Ascending aorta (tissue), 2 donors: ENCODE data around the gene UBE2E2. TPM values are rescaled to one million over a fixed set of nuclear protein-coding genes. Genes with fewer than 3 reads are reported as not detected.

Experiments used
- DNase-seq, 2 donors: peaks; one replicate each; pipeline ENCODE4 v3.0.0-alpha.2; 2019; ENCODE audit warnings: low spot score in 2 of 2
- H3K27ac ChIP-seq, 2 donors: fragments of 200-600 bp; sonication (generic); one replicate each; pipeline ENCODE4 v1.5.1; 2016 to 2017; ENCODE audit warnings: mild to moderate bottlenecking in 1 of 2
- H3K27me3 ChIP-seq: fragments of 200-600 bp; sonication (generic); one replicate; pipeline ENCODE4 v1.5.1; 2017
- H3K36me3 ChIP-seq, 2 donors: fragments of 200-600 bp; sonication (generic); one replicate each; pipeline ENCODE4 v1.5.1; 2016
- H3K4me1 ChIP-seq, 2 donors: fragments of 200-600 bp; sonication (generic); one replicate each; pipeline ENCODE4 v1.5.1; 2016 to 2017; ENCODE audit warnings: mild to moderate bottlenecking in 1 of 2
- H3K4me3 ChIP-seq, 2 donors: fragments of 200-600 bp; sonication (generic); one replicate each; pipeline ENCODE4 v1.5.1; 2016 to 2017; ENCODE audit warnings: mild to moderate bottlenecking in 1 of 2
- H3K9me3 ChIP-seq, 2 donors: fragments of 200-600 bp; sonication (generic); one replicate each; pipeline ENCODE4 v1.5.1; 2016
- CTCF ChIP-seq, 3 experiments: fragments of 200-600 bp in 2 of 3; fragments of 450-650 bp in 1 of 3; sonication (generic) in 2 of 3; IDR thresholded peaks; one replicate each; pipeline ENCODE4 v1.5.1; 2016 to 2019; ENCODE audit warnings: antibody characterized with exemption in 3 of 3, mild to moderate bottlenecking in 1 of 3, moderate library complexity in 1 of 3
- intact Hi-C: fragments of 100-400 bp; cut with DNase I; formaldehyde crosslinking; loops from one replicate; pipeline ENCODE4 v1.15.1; 2023
- total RNA-seq: library from RNA; depleted of rRNA; stranded (reverse); fragments of >200 nt; gene quantifications from one replicate; pipeline ENCODE4 v1.1.0, GENCODE V29; 2016

The UBE2E2 gene
- total RNA-seq, 1 donor from 2014 or later: 5.3 TPM

GRCh38 chr3:23587513-23587912 lies 384.4 kb downstream of the UBE2E2 start:
- no peak for TF ChIP-seq CTCF (IDR thresholded peaks at IDR 0.05)
- DNase-seq: no peak
- H3K27ac ChIP-seq: no peak overlapping the region
- H3K9me3 ChIP-seq: no peaks in the 10 kb centered on the region
- H3K27me3 ChIP-seq: no peaks in the 10 kb centered on the region
- no peaks in the 10 kb centered on the region for H3K36me3 ChIP-seq
- no peak overlapping the region for H3K4me3 ChIP-seq
- intact Hi-C loops: no loop called here
- H3K4me1 ChIP-seq: no peaks in the 10 kb centered on the region

GRCh38 chr3:23588547-23588946 lies 385.4 kb downstream of the UBE2E2 start:
- Histone ChIP-seq H3K27ac (no peak overlapping the region), H3K36me3 (no peaks in the 10 kb centered on the region), H3K9me3 (no peaks in the 10 kb centered on the region), H3K4me1 (no peaks in the 10 kb centered on the region), H3K4me3 (no peak overlapping the region), H3K27me3 (no peaks in the 10 kb centered on the region)
- intact Hi-C loops: no loop called here
- no peak for TF ChIP-seq CTCF (IDR thresholded peaks at IDR 0.05)
- no peak for DNase-seq

- no peak for TF ChIP-seq CTCF (IDR thresholded peaks at IDR 0.05)
- DNase-seq: no peak
- Histone ChIP-seq H3K9me3 (no peaks in the 10 kb centered on the region), H3K36me3 (no peaks in the 10 kb centered on the region), H3K4me3 (no peak overlapping the region), H3K4me1 (no peaks in the 10 kb centered on the region), H3K27ac (no peak overlapping the region), H3K27me3 (no peaks in the 10 kb centered on the region)
- intact Hi-C loops: no loop called here
These were observed 386.5 kb downstream of the UBE2E2 start for GRCh38 chr3:23589602-23590001.

GRCh38 chr3:23590424-23591273 lies 387.5 kb downstream of the UBE2E2 start:
- Histone ChIP-seq H3K27me3 (no peaks in the 10 kb centered on the region), H3K36me3 (no peaks in the 10 kb centered on the region), H3K4me3 (no peak overlapping the region), H3K4me1 (no peaks in the 10 kb centered on the region), H3K27ac (no peak overlapping the region), H3K9me3 (no peaks in the 10 kb centered on the region)
- intact Hi-C loops: no loop called here
- no peak for DNase-seq
- TF ChIP-seq CTCF (IDR thresholded peaks at IDR 0.05): no peak

GRCh38 chr3:23591374-23591773 lies 388.2 kb downstream of the UBE2E2 start:
- no peaks in the 10 kb centered on the region for H3K27me3 ChIP-seq
- no peak overlapping the region for H3K4me3 ChIP-seq
- no peaks in the 10 kb centered on the region for H3K9me3 ChIP-seq
- H3K4me1 ChIP-seq: no peaks in the 10 kb centered on the region
- H3K27ac ChIP-seq: no peak overlapping the region
- DNase-seq: no peak
- intact Hi-C loops: no loop called here
- TF ChIP-seq CTCF (IDR thresholded peaks at IDR 0.05): no peak
- H3K36me3 ChIP-seq: no peaks in the 10 kb centered on the region
